UCSD-AML1 (cell line): ENCODE results near the gene LRFN4.
"Not testable (repeated sequence)": the region's sequence is repeated elsewhere in the genome, so short reads cannot be mapped to it uniquely, and the experiment has no call there.

Experiments
- DNase-seq: peaks from one replicate; lab custom pipeline; 2025; ENCODE audit not compliant: unreplicated experiment; lab: John Stamatoyannopoulos, UW

LRFN4 gene

DNA sequence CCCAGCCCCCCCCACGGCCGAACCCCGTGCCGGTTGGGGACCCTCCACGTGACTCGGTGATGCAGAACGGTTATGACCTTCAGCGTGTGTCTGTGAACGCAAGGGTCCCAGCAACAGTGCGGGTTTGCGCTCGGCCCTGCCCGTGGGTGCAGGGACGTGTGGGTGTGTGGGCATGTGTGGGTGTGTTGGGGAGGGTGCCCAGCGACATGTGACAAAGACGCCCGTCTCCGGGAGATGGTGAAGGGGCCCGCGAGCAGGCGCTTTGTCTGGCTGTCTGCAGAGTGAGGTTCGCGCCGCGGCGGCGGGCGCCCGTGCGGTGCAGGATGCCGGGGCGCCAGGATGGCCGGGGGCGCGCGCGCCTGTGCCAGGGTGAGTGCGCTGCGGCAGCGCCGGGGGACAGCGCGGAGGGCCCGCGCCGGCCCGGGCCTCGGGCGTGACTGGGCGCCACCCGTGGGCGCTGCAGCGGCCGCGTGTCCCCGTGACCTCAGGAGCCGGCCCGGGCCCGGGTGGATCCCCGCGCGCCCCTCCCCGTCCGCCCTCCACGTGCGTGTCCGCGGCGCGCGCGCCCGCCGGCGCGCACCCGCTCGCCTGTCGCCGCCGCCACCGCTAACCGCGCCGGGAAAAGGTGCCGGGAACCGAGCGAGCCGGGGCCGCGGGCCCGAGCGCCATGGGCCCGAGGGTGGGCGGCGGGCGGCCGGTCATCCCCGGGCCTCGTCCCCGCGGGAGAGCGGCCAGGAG is at the start of gene LRFN4:
TSS of gene LRFN4 (plus strand) at position 569 of the 738 bp plus-strand sequence. CDS start 681 bp downstream, outside the sequence.
- peak; percentile 44 for DNase-seq

- DNase-seq, result no peak
These were observed 47.3 kb upstream of the LRFN4 start for GRCh38 chr11:66809592-66809991.

GRCh38 chr11:66810576-66811185 is 46.2 kb upstream of the LRFN4 start:
- no peak for DNase-seq

GRCh38 chr11:66814678-66815077 is 42.2 kb upstream of the LRFN4 start:
- DNase-seq, result no peak

DNA sequence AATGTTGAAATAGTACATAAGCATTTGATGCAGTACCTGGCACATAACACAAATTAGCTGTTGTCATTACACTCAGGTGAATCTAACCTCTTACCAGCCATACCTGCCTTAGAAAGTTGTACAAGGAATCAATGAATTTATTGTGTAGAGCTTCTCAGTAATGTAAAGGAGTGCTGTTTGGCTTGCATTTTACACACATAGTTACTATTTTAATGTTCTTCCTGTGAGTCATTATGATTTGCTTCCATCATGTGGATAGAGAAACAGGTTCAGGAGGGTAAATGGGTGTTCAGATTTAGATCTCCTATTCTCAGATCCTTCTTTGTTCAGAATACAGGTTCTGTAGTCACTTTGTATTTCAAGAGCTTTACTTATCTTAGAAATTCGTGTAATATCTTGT is 41.2 kb upstream of the LRFN4 start:
- DNase-seq, result no peak

DNA sequence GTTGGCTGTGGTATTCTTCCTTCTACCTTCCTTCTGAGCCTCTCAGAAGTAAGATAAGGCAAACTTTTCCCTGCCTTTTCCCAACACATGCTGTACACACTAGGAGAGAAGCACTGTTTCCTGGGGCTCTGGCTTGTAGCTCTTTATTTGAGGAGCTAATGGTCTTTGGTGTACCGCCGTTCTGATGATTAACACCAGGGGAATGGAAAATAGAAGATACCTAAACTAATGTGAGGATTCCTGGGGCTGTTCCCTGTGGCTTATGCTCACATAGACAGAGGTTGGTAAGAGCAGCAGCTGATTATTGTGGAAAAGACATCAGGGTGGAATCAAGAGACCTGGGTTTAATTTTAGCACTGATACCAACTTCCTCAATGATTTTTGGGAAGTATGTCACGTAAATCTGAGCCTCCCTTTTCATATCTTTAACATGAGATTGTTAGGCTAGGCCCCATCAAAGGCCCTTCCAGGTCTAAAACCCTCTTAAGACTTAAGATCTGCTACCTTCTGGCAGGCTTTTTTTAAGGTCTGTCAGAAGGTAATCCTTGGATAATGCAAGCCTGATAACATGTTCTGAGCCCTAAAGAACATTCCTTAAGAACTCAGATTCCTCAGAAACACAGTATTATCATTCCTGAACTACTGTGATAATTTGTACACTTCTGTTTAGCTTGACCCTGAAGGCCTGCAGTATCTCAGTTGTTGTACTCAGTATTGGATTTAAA is 38.5 kb upstream of the LRFN4 start:
- no peak for DNase-seq

DNA sequence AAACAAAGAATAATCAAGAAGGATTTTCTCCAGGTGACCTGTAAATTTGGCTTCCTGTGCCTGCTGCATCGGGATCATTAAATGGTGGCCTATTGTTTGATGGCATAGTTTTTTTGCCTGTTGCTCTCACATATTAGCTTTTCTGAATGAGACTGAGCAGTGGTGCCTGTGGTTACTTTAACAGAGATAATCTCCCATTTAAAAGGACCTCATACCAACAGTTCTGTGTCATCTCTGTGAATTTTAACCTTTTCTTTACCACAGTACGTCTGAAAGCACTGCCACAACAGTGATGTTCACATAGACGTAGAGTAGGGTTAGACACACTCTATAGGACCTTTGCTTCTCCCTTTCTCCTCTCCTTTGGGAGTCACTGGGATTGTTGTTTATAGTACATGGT is 36.5 kb upstream of the LRFN4 start:
- no peak for DNase-seq

- no peak for DNase-seq
These were observed 36.0 kb upstream of the LRFN4 start for GRCh38 chr11:66820901-66821300.

DNA sequence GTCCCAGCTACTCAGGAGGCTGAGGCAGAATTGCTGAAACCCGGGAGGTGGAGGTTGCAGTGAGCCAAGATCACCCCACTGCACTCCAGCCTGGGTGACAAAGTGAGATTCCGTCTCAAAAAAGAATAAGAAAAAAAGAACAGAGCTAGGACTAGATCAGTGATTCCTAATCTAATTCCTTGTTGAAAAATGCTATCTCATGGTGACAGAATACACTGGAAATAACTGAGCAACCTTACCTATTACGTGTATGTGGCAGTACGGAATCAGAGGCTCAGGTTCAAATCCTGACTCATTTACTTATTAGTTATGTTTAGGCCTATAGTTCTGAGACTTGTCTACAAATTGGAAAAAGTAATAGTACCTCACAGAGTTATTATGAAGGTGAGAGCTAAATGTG is 33.2 kb upstream of the LRFN4 start:
- DNase-seq, result no peak

GRCh38 chr11:66824573-66824972 is 32.3 kb upstream of the LRFN4 start:
- not testable (repeated sequence) for DNase-seq

DNA sequence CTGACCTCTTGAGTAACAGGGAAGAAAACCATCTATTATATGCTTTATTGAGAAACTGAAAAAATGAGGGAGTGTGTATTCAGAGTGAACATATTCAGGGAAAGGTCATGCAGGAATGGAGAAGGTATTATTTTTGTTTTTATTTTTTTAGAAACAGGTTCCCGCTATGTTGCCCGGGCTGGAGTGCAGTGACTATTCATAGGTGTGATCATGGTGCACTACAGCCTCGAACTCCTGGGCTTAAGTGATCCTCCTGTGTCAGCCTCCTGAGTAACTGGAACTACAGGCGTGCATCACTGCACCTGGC is 22.4 kb upstream of the LRFN4 start:
- no peak for DNase-seq

- no peak for DNase-seq
These were observed 21.9 kb upstream of the LRFN4 start for GRCh38 chr11:66834943-66835342.

- no peak for DNase-seq
These were observed 21.0 kb upstream of the LRFN4 start for GRCh38 chr11:66835768-66836405.

DNA sequence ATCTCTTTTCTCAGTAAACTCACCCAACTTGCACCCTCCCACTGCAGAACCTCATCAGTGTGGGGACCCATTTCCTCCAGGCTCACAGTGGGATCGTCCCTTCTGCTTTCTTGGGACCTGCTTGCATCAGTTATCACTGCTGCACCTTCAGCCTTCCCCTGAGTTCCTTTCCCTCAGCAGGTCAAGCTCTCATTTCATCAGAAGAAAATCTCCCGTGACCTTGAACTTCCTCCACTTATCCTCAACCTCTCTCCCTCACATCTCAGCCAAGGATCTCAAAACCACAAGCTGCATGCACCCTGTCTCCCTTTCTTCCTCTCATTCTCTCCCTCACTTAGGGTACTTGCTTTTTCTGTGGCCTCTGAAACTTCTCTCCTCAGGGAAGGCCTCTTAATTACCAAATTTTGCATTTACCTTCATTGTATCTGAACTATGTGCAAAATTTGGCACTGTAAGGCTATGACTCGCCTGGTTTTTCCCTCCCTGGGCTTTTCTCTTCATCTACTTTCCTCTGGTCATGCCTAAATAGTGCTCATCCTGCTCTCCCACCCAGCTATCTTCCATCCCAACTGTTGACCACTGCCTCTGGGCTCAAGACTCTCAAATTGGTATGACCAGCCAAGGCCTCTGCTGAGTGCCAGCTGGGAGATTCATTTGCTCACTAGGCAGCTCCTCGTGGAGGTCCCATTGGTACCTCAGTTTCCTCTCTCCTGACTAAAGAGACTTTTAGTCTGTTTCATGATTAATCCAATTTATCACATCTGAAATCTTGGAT is 16.4 kb upstream of the LRFN4 start:
- DNase-seq, result no peak

DNA sequence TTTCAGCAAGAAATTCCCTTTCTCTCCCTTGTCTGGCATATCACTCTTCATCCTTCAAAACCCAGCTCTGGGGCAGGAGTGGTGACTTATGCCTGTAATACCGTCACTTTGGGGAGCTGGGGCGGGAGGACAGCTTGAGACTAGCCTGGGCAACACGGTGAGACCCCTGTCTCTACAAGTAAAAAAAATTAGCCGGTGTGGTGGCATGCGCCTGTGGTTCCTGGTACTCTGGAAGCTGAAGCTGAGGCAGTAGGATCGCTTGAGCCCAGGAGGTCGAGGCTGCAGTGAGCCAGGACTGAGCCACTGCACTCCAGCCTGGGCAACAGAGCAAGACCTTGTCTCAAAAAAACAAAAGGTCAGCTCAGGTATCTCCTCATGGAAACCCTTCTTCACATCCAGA is 15.0 kb upstream of the LRFN4 start:
- DNase-seq, result no peak

GRCh38 chr11:66842501-66842895 is 14.4 kb upstream of the LRFN4 start:
- no peak for DNase-seq

DNA sequence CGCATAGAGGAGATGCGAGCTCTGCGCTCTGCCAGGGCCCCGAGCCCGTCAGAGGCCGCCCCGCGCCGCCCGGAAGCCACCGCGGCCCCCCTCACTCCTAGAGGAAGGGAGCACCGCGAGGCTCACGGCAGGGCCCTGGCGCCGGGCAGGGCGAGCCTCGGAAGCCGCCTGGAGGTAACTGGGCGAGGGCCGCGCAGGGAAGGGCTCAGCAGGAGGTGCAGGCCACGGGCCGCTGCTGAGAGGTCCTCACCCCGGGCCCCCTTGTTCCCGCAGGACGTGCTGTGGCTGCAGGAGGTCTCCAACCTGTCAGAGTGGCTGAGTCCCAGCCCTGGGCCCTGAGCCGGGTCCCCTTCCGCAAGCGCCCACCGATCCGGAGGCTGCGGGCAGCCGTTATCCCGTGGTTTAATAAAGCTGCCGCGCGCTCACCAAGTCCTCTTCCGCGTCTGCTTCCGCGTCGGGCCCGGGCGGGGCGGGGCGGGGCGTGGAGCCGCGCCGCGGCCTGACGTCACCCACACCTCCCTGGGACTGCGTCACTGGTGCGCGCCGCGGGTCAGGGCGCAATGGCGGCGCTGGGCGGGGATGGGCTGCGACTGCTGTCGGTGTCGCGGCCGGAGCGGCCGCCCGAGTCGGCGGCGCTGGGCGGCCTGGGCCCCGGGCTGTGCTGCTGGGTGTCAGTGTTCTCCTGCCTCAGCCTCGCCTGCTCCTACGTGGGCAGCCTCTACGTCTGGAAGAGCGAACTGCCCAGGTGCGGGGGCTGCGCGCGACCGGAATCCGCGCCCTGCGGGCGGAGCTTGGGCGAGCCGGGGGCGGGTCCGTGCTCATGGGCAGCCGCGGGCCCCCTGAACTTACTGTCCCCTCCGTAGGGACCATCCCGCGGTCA is 13.7 kb upstream of the LRFN4 start, which contains the start of gene RCE1:
TSS of gene RCE1 (plus strand) at position 546 of the 880 bp plus-strand sequence. CDS start at position 561, 15 bp downstream.
- peak; percentile 93 for DNase-seq

DNA sequence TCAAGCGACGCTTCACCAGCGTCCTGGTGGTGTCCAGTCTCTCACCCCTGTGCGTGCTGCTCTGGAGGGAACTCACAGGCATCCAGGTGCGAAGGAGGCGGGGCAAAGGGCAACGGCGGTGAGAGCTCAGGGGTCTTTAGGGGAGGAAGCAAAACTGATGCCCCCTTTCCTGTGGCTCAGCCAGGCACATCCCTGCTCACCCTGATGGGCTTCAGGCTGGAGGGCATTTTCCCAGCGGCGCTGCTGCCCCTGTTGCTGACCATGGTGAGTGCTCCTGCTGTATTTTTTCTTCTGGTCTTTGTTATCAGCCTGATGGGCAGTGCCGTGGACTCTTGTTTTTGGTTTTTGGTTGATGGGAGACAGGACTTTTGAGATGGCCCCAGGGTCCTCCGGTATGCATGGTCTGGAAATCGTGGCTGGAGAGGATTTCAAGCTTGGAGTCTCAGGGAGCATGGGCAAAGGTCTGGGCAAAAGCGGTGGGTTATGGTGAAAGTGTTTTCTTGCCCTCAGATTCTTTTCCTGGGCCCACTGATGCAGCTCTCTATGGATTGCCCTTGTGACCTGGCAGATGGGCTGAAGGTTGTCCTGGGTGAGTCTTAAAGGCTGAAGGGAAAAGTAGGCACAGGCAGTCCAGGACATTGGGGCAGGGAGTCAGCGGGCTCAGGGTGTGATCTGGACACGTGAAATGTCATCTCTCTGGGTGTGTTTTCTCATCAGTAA is 12.9 kb upstream of the LRFN4 start:
- no peak for DNase-seq

GRCh38 chr11:66844496-66845142 is 12.2 kb upstream of the LRFN4 start:
- DNase-seq, result no peak
